AG09309 (cell line): ENCODE measurements around the gene PRKCQ.

Experiments used
- DNase-seq: peaks from one replicate; pipeline ENCODE4 v3.0.0-alpha.2; 2010; ENCODE audit warnings: low read depth
- H3K4me3 ChIP-seq: 2 replicates; pipeline ENCODE4 v1.5.1; 2011; ENCODE audit warnings: mild to moderate bottlenecking, low read depth, low read length, moderate library complexity; ENCODE audit not compliant: control insufficient read depth
- CTCF ChIP-seq: IDR thresholded peaks from 2 replicates; pipeline ENCODE4 v1.5.1; 2011; ENCODE audit warnings: mild to moderate bottlenecking, low read depth, low read length, inconsistent platforms; ENCODE audit not compliant: insufficient read depth, control insufficient read depth; ENCODE audit errors: missing control alignments

Gene PRKCQ

GRCh38 chr10:6535156-6535764 is 44.8 kb downstream of the PRKCQ start:
- TF ChIP-seq CTCF: no peak
- no peak for DNase-seq
- no peak overlapping the region for H3K4me3 ChIP-seq

- no peak for DNase-seq
- no peak overlapping the region for H3K4me3 ChIP-seq
- no peak for TF ChIP-seq CTCF
Observed at GRCh38 chr10:6532321-6532720, 47.8 kb downstream of the PRKCQ start.

GRCh38 chr10:6530966-6531365 is 49.1 kb downstream of the PRKCQ start:
- H3K4me3 ChIP-seq: no peak overlapping the region
- no peak for TF ChIP-seq CTCF
- no peak for DNase-seq

GRCh38 chr10:6530211-6530840 is 49.8 kb downstream of the PRKCQ start:
- H3K4me3 ChIP-seq: no peak overlapping the region
- TF ChIP-seq CTCF: no peak
- no peak for DNase-seq

- no peak overlapping the region for H3K4me3 ChIP-seq
- no peak for TF ChIP-seq CTCF
Observed at GRCh38 chr10:6528198-6528950, 51.7 kb downstream of the PRKCQ start.

GRCh38 chr10:6525599-6526165 is 54.4 kb downstream of the PRKCQ start:
- H3K4me3 ChIP-seq: no peak overlapping the region
- no peak for TF ChIP-seq CTCF
- DNase-seq: no peak

More at GRCh38 chr10:6528198-6528950, 51.7 kb downstream of the PRKCQ start:
- DNase-seq: no peak
